GM12892 (cell line): ENCODE results near the gene CDON.

Experiments used
- POLR2A ChIP-seq: IDR thresholded peaks from 2 replicates; pipeline ENCODE4 v1.6.1; 2011; ENCODE audit warnings: low read depth, low read length, control low read depth
- POLR2AphosphoS5 ChIP-seq: IDR thresholded peaks from 2 replicates; pipeline ENCODE4 v1.6.1; 2011; ENCODE audit warnings: low read depth, low read length, control low read depth
- TAF1 ChIP-seq: IDR thresholded peaks from 2 replicates; pipeline ENCODE4 v1.6.1; 2011; ENCODE audit warnings: low read depth, mild to moderate bottlenecking, control low read depth, low read length, borderline replicate concordance

DNA sequence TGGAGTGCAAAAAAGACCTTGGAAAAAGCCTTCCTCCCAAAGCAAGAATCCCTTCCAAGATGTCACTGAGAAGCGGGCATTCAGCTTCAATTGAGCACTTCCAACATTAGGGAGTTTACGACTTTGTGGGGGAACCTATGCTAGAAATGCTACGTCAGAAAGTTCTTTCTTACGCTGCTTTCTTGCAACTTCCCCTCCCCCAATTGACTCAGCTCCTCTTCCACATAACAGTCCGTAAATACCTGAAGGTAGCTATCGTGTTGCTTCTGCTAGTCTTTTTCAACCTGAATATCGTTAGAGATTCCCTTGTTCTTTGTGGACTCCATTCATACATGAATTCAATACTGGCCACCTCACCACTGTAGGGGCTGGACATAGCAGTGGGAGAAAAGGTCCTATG, 69.8 kb downstream of the CDON start:
- TF ChIP-seq POLR2A, result no peak
- TF ChIP-seq POLR2AphosphoS5, result no peak
- no peak for TF ChIP-seq TAF1
